GM19395 (cell line): ENCODE results near the gene APOBEC3B.
"Not testable (repeated sequence)": the region's sequence is repeated elsewhere in the genome, so short reads cannot be mapped to it uniquely, and the experiment has no call there.

Source experiments
- ATAC-seq: cut with Tn5 transposase; IDR thresholded peaks from one replicate; pipeline ENCODE4 v1.9.1; 2021; ENCODE audit warnings: mild to moderate bottlenecking, moderate library complexity; ENCODE audit not compliant: unreplicated experiment

APOBEC3B gene

DNA sequence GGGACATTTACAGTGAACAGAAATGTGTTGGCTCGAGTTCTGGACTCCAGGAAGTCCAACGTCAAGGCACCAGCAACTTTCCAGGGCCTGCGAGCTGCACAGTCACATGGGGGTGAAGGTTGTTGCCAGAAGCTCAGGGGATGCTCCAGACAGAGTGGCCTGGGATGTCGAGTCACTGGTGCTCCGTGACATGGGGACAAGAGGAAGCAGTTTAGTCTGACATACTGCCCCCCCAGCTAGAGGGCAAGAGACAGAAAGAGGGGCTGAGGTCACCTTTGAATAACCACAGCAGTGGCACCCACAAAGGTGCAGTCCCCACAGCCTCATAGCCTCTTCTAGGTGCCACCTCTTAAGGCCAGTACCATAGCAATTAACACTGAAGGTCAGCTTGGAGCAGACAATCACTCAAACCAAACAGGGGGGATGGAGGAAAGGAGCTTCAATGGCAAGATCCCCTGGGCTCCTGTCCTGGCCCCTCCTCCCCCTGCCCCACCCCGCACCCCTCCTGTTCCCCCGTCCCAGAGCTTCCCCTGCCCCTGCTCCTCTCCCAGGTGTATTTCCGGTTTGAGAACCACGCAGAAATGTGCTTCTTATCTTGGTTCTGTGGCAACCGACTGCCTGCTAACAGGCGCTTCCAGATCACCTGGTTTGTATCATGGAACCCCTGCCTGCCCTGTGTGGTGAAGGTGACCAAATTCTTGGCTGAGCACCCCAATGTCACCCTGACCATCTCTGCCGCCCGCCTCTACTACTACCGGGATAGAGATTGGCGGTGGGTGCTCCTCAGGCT lies 42.6 kb downstream of the APOBEC3B start:
- no peak for ATAC-seq

DNA sequence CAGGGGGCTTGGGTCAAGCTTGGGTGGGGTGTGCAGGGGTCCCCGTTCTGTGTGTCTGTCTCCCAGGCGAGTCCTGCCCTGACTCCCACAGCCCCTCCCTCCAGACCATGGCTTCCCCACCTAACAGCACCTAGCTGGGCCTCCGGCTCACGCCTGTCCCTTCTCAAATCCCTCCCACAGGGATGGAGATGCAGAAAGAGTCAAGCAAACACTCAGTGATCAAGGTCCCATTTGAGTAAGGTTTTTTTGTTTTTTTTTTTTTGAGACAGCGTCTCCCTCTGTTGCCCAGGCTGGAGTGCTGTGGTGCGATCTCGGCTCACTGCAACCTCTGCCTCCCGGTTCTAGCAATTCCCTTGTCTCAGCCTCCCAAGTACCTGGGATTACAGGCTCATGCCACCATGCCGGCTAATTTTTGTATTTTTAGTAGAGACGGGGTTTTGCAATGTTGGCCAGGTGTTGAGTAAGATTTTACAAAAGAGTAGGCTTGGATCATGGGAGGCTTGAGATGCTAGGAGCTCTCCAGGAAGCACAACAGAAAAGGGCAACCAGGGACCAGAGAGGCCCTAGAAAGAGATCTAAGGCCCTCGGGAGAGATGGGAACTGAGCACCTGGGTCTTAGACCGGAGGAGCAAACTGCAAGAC lies 44.5 kb downstream of the APOBEC3B start:
- ATAC-seq, result no peak

DNA sequence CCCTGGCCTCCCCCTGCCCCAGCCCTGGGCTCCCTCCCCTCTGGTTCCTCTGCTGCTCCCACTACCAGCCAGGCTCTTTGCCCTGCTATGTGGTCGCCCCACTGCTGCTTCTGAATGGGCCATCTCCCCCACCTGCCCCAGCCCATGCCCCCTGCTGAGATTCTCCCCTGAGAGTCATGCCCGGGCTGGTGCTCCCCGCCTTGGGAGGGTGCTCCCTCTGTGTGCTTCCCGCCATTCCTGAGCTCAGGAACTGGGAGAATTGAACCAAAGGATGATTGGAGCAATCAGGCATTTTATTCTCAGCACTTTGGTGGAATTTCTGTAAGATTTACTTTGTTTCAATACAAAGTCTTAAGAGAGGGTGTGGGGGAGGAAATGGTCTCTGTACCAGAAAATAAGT lies 45.6 kb downstream of the APOBEC3B start:
- ATAC-seq, result no peak

DNA sequence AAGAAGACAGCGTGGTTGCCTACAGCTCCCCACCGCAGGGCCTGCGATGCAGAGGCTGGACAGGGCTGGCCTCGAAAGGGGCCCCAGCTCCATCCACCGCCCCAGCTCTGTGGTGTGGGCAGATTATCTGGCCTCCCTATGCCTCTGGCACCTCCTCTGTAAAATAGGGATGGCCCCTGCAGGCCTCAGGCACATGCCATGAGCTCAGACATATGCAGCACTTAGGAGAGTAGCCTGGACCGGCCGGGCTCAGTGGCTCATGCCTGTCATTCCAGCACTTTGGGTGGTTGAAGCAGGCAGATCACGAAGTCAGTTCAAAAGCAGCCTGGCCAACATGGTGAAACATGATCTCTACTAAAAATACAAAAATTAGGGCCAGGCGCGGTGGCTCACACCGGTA lies 46.1 kb downstream of the APOBEC3B start:
- ATAC-seq, result no peak

DNA sequence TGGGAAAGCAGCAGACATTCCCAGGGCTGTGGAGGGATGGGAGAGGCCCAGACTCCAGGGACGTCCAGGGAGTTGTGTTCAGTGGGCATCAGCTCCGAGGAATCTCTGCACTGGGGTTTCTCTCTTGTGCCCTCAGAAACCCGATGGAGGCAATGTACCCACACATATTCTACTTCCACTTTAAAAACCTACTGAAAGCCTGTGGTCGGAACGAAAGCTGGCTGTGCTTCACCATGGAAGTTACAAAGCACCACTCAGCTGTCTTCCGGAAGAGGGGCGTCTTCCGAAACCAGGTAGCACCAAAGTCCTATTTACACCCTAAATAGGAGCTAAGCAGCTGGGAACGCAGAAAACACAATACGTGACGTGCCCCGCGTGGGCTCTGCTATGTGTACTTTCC lies 47.1 kb downstream of the APOBEC3B start:
- no peak for ATAC-seq

DNA sequence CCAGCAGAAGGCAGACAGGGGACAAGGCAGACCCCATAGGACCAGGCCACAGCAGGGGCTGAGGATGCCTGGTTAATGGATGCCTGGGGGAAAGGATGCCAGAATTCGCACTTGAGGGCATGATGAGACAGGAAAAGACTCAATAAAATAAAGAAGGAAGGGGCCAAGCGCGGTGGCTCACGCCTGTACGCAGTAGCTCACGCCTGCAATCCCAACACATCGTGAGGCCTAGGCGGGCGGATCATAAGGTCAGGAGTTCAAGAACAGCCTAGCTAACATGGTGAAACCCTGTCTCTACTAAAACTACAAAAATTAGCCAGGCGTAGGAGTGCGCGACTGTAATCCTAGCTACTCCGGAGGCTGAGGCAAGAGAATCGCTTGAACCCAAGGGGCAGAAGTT lies 48.6 kb downstream of the APOBEC3B start:
- no peak for ATAC-seq

DNA sequence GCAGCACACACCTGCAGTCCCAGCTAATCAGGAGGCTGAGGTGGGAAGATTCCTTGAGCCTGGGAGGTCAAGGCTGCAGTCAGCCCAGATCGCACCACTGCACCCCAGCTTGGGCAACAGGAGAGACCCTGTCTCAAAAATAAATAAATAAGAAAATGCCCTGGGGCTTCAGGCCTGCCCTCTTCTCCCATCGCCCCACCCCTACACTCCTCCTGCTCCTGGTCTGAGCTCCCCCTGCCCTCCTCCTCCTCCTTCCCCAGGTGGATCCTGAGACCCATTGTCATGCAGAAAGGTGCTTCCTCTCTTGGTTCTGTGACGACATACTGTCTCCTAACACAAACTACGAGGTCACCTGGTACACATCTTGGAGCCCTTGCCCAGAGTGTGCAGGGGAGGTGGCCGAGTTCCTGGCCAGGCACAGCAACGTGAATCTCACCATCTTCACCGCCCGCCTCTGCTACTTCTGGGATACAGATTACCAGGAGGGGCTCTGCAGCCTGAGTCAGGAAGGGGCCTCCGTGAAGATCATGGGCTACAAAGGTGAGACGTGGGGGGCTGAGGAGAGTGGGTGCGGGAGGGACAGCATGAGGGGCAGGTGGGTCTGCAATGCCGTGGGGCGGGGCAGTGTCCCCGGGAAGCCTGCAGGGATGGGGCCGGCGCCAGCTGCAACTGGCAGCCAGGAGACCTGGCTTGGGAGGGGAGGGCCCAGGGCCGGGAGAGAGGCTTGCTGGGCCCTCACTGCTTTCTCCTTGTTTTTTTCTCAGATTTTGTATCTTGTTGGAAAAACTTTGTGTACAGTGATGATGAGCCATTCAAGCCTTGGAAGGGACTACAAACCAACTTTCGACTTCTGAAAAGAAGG lies 49.5 kb downstream of the APOBEC3B start:
- ATAC-seq, result not testable (repeated sequence)

DNA sequence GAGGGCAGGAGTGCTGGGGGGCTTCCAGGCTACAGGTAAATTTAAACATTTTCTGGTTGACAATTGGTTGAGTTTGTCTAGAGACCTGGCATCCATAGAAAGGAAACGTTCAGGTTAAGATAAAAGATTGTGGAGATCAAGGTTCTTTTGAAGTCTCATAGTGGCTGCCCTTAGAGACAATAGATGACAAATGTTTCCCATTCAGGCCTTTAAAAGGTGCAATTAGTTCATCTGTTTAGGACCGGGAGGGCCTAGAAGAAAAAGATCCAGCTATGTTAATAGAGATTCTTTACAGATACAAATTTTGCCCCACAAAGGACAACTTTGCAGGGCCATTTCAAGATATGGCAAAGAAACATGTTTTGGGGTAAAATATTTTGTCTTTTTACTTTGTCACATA lies 54.9 kb downstream of the APOBEC3B start:
- ATAC-seq, result not testable (repeated sequence)

DNA sequence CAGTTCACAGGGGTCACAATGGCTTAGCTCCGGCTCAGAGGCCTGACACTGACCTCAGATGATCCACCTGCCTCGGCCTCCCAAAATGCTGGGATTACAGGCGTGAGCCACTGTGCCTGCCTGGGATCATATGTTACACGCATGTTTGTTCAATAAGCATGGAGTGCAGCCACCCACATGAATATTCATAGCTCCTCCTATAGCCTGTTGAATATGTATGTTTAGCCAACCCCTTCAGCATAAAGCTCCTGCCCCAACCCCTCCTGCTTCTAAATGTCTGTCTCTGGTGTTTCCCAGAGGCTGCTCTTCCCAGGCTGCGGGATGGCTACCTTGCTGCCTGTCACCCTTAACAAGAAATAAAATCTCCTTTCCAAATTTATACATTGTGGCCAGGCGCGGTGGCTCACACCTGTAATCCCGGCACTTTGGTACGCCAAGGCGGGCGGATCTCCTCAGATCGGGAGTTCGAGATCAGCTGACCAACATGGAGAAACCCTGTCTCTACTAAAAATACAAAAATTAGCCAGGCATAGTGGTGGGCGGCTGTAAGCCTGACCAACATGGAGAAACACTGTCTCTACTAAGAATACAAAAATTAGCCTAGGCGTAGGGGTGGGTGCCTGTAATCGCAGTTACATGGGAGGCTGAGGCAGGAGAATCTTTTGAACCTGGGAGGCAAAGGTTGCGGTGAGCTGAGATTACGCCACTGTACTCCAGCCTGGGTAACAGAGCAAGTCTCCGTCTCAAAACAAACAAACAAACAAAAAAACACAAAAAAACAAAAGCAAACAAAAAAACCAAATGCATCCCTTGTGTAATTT lies 57.4 kb downstream of the APOBEC3B start:
- ATAC-seq, result no peak

DNA sequence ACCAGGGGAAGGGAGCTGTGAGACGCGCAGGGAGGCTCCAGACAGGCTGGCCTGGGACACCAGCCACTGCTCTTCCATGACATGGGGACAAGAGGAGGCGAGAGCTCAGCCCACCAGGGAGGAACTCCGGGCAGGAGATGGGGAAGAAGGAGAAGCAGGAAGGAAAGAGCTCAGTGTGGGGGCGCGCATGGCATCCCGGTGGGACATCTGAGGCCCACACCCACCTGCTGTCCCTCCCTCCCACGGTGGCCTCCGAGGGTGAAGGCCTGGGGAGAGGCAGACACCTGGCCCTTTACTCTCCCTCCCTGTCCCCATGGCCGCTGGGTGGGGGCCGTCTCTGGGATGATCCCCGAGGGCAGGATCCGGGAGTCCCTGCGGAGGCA lies 58.0 kb downstream of the APOBEC3B start:
- ATAC-seq, result not testable (repeated sequence)

DNA sequence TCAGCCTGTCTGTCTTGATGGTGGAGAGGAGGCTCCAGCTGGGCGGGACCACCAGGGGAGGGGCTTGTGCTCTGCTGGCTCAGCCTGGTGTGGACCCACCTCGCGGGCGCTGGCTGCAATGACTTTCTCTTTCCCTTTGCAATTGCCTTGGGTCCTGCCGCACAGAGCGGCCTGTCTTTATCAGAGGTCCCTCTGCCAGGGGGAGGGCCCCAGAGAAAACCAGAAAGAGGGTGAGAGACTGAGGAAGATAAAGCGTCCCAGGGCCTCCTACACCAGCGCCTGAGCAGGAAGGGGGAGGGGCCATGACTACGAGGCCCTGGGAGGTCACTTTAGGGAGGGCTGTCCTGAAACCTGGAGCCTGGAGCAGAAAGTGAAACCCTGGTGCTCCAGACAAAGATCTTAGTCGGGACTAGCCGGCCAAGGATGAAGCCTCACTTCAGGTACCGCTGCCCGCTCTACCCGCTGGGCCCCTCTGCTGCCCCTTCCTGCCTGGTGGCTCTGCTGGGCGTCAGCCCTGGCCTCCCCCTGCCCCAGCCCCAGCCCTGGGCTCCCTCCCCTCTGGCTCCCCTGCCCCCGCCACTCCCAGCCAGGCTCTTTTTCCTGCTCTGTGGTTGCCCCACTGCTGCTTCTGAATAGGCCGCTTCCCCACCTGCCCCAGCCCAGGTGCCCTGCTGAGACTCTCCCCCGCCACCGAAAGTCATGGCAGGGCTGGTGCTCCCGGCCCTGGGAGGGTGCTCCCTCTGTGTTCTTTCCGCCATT lies 58.6 kb downstream of the APOBEC3B start, which contains the start of gene APOBEC3F:
Gene APOBEC3F, plus strand, starts transcription at position 327 of the 759 bp plus-strand sequence. Its CDS starts 97 bp downstream, at position 424.
- ATAC-seq, result peak; percentile 92

DNA sequence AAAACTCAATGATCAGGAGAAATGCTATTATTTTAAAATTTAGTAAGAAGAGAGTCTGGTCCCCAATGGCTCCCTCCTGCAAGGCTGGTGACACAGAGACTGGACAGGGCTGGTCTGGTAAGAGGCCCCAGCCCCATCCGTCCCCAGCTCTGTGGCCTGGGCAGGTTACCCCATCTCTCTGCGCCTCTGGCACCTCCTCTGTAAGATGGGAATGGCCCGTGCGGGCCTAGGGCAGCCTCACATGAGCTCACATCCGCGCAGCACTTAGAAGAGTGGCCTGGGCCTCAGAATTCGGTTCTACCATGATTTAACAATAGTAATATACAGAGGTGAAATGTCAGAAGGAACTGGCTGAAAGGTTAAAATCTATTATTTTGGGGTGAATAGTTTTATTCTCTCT lies 59.8 kb downstream of the APOBEC3B start:
- no peak for ATAC-seq
